HG02588 (cell line): Measurements from ENCODE around the gene KDM6B.

Experiments
- ATAC-seq: cut with Tn5 transposase; IDR thresholded peaks from one replicate; pipeline ENCODE4 v1.9.1; 2021; ENCODE audit warnings: mild to moderate bottlenecking, moderate library complexity; ENCODE audit not compliant: unreplicated experiment

Gene KDM6B

DNA sequence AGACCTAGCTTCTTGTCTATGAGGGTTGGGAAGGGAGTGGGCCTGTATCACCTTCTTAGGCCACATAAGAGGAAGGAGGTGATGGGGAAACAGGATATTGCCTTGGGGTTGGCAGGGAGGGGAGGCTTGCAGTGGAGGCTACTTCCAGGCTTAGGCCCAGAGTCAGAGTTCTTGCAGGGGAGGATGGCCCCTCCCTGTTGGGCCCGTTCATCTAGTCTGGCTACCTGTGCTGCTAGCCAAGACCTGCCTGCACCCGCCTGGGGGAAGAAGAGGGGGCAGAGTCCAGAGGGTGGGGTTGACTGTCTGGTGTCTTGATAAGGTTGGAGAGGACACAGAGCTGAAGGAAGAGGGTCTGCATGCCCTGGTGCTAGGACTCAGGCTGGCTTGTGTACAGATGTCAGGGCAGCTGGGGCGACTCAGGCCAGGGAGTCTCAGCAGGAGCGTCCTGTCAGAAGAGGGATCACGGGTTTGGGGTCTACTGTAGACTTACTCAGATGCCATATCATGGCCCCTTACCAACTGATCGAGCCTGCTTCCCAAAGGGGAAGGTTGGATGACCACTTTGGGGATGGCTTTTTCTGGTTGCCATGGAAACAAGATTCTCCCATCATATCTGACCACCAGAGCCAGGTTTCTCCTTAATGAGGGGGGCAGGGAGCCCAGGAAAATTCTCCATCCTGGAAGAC is 5.3 kb downstream of the KDM6B start:
- no peak for ATAC-seq

DNA sequence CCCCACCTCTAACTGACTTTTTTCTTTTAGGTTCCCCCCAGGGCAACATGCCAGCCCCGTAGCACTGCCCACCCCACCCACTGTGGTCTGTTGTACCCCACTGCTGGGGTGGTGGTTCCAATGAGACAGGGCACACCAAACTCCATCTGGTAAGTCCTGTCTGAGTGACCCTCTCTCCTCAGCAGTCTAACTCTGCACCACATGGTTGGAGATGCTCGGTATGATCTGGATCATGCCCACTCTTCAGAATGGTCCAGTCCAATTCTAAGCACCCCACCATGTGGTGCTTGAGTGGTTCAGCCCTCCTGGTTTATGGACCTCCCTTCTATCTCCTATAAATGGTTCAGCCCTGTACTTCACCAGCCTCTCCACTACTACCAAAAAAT is 5.9 kb downstream of the KDM6B start:
- no peak for ATAC-seq

DNA sequence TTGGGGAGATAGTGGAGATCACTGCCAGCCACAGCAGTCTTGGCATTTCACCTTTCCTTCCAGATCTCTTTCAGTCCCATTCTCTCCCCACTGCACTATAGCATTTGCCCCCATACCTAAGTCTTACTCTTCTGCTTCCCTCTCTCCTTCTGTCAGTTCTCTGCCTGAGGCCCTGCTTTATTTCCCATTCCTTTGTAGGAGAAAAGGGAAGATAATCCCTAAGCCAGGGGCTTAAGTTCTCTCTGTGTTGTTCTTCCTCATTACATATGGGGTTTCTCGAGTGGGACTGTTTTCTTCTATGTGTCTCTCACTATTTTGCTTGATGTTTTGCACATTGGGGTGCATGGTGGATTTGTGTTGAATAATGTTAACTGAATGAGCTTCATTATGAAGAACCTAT is 6.4 kb downstream of the KDM6B start:
- ATAC-seq, result no peak

DNA sequence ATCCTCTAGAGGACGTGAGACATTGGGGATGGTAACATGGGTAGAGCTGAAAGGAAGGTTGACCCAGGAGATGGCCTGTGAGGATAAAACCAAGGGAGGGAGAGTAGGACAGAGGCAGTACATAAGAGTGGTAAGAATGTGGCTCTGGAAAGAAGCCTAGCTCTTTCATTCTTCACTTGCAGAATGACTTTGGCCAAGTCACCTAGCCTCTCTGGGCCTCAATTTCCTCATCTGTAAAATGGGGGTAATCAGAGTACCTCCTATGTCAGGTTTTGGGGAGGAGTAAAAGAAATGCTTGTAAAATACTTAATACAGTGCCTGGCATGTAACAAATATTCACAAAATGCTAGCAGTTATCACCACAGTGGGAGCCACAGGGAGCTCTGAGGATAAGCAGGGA is 6.9 kb downstream of the KDM6B start:
- ATAC-seq, result no peak

DNA sequence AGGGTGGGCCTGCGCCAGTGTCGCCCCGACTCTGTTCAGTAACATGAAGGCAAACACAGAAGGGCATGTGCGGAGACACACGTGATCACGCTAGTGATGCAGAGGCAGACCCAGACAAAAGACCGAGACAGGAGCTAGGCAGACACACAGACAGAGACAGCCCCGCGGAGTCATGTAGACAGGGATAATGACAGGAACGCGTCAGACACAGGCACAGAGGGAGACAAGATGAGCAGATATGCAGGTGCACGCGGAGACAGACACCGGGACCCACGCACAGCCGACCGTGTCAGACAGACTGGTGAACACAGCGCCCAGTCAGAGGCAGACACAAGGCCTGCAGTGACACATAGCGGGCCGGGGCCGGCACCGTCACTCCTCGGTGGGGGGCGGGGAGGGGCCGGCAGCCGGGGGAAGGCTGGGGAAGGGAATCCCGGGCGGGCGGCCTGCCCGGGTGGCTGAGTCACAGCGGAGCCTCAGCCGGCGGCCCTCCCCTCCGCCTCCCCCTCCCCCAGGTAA is 7.4 kb downstream of the KDM6B start:
- peak; percentile 3 for ATAC-seq

DNA sequence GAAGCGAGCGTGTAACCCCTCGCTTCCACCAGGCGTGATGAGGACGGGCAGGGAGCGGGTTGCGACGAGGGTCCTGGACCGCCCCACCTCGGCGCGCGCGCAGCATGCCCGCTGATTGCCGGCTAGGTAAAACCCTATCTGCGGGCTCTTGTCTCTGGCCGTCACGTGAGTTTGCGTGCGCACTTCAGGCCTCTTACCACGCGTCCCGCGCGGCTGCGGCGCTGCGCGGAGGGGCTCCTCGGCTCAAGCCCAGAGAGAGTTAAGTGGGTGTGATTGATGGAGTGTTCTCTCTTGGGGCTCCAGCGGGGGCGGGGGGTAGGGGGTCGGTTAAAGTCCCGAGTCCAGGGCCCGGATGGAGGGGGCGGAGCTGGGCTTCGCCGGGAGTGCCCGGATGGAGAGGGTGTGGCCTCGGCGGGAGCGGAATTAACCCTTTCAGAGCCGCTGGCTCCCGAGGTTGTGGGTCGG is 7.9 kb downstream of the KDM6B start:
- ATAC-seq, result peak; percentile 16

DNA sequence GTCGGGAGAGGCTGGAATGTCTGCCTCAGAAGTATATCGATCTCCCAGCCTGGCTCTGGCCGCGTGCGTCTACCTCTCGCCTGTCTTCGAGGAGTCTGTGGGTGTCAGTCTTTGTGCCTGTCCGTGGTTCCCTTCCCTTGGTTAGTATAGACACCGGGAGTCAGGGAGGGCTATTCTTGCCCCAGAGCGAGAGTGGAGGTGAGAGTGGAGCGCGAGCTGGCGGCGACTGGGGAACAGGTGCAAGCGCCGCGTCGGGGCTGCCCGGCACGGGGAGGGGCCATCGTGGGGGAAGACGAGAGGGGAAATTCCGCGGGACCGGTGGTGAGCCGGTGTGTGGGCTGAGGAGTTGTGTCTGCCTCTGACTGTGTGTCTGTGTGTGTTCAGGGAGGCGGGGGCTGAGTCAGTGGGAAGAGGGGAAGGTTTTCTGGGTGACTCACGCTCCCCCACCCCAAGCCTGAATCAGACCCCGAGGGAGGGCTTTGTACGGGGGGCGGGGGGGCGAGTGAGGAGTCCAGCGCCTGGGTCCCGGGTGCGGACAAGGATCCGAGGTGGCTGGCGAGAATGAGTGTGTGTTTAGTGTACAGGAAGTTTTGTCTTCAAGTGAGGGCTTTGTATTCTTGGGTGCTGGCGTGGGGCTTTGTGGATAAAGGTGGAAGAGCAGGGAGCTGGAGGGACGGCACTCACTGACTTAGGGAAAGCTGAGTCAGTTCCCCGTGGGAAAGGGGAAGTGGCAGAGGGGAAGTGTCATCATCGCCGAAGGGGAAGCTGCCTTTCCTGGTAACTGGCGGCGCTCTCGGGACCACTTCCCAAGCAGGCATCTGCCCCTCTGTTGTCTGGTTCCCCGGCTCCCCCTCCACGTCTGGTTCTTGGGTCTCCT is 8.6 kb downstream of the KDM6B start:
- peak; percentile 31 for ATAC-seq

DNA sequence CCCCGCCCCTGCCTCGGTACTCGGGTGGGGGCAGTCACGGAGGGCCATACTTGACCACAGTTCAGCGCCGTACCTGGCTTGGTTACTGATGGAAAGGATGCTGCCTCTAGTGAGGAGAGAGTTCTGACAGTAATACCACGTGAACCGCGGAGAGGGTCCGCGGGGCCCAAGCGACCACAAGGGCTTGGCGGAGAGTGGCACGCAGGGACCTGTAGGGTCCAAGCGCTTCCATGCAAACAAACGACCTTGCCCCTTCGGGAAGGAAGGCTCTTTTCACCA is 9.2 kb downstream of the KDM6B start:
- peak; percentile 0 for ATAC-seq

DNA sequence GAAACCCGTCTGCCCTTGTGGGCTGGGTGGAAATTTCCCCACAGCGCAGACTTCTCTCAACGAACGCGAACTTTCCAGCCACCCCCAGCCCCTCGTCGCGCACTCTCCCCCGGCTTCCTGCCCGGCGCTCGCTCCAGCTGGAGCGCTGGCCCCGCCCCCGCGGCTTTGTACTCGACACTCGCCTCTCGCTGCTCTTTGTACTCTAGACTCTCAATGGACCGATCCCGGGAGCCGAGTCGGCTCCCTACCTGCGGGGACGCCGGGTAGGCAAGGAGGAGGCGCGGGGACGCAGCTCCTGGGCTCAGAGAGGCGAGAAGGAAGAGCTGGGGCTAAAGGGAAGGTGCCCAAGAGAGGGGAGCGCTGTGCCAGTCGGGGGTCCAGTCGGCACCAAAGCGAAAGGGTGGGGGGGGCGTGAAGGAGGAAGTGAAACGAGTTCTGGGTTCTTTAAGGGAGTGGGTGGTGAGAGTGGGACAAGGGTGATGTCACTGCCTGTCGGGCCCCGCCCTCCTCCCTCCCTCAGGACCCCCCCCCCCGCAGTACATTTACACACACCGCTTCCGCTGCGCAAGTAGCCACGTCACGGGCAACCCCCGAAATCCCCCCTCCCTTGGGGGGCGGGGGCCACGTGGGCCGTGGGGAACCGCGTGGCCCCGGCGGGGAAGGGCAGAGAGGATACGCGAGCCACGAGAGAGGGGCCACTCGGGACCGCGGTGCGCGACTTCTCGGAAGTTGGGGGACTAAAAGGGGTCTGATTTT is 9.7 kb downstream of the KDM6B start:
- ATAC-seq, result peak; percentile 26

DNA sequence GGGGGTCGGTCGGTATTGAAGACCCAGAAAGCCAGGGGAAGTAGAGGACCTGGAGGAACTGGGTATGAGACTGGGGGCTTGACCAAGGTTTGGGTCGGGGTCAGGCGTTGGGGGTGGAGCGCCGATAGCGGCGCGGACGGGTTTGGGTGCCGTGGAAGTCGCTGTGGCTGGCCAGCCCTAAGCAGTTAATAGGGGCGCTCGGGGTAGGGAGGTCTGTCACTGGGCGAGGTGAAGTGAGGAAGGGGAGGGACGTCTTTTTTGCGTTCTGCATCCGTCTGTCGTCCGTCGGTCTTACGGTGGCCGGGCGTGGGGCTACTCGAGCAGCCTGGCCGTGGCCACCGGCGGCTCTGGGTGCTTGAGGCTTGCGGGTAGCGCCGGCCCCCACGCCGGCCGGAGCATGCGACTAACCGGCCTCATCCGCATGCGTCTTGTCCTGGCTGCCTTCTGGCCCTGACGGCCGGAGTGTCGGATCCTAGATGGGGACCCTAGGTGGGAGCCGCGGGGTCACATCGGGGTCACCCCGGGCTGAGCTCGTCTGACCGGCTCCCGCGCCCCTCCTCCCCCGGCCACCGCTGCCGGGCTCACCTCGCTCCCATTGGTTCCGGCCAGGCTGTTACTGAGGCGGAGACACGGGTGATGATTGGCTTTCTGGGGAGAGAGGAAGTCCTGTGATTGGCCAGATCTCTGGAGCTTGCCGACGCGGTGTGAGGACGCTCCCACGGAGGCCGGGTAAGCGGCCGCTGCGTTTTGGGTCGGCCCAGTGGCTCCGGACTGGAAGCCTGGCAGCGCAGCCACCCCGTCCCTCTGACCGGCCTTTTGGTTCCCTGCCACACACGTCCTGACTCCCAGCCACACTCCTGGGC is 10.5 kb downstream of the KDM6B start:
- ATAC-seq, result peak; percentile 45

DNA sequence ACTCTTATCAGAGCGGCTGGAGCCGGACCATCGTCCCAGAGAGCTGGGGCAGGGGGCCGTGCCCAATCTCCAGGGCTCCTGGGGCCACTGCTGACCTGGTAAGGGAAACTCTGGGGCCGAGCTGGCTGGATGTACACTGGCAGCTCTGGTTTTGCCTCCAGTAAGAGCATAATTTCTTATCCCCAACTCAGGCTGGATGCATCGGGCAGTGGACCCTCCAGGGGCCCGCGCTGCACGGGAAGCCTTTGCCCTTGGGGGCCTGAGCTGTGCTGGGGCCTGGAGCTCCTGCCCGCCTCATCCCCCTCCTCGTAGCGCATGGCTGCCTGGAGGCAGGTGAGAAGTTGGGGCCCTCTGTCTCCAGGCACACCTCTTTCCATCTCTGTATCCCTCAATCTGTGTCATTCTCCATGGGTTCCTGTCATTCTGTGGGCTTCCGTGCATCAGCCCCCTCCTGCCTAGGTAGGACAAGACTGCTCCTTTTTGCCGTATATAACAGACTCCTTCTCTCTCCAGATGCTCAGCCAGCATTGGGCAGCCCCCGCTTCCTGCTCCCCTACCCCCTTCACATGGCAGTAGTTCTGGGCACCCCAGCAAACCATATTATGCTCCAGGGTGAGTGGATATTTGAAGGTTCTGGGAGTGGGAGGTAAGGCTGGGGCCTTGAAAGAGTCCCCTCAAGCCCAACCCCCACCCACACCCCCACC is 11.5 kb downstream of the KDM6B start:
- no peak for ATAC-seq

DNA sequence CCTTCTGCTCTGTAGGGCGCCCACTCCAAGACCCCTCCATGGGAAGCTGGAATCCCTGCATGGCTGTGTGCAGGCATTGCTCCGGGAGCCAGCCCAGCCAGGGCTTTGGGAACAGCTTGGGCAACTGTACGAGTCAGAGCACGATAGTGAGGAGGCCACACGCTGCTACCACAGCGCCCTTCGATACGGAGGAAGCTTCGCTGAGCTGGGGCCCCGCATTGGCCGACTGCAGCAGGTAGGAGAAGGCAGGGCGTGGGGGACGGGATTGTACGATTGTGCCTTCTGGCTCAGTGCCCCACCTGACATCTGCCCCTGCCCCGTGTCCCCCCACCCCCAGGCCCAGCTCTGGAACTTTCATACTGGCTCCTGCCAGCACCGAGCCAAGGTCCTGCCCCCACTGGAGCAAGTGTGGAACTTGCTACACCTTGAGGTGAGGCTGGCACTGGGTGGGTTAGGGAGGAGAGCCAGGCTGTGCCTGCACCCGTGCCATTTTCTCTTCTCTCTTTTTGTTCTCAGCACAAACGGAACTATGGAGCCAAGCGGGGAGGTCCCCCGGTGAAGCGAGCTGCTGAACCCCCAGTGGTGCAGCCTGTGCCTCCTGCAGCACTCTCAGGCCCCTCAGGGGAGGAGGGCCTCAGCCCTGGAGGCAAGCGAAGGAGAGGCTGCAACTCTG is 12.2 kb downstream of the KDM6B start:
- ATAC-seq, result no peak

DNA sequence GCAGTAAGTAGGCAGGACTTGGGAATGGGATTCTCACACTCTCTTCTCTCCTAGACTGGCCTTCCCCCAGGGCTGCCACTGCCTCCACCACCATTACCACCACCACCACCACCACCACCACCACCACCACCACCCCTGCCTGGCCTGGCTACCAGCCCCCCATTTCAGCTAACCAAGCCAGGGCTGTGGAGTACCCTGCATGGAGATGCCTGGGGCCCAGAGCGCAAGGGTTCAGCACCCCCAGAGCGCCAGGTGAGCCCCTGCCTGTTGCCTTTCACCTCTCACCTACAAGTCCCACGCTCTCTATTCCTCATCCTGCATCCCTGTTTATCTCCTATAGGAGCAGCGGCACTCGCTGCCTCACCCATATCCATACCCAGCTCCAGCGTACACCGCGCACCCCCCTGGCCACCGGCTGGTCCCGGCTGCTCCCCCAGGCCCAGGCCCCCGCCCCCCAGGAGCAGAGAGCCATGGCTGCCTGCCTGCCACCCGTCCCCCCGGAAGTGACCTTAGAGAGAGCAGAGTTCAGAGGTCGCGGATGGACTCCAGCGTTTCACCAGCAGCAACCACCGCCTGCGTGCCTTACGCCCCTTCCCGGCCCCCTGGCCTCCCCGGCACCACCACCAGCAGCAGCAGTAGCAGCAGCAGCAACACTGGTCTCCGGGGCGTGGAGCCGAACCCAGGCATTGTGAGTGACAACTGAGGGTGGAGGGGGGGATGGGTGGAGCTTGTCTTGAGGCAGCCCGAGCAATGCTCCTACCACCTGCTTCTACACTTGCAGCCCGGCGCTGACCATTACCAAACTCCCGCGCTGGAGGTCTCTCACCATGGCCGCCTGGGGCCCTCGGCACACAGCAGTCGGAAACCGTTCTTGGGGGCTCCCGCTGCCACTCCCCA is 13.0 kb downstream of the KDM6B start:
- ATAC-seq, result no peak

DNA sequence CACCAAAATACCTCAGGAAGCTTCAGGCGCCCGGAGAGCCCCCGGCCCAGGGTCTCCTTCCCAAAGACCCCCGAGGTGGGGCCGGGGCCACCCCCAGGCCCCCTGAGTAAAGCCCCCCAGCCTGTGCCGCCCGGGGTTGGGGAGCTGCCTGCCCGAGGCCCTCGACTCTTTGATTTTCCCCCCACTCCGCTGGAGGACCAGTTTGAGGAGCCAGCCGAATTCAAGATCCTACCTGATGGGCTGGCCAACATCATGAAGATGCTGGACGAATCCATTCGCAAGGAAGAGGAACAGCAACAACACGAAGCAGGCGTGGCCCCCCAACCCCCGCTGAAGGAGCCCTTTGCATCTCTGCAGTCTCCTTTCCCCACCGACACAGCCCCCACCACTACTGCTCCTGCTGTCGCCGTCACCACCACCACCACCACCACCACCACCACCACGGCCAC is 14.1 kb downstream of the KDM6B start:
- no peak for ATAC-seq

DNA sequence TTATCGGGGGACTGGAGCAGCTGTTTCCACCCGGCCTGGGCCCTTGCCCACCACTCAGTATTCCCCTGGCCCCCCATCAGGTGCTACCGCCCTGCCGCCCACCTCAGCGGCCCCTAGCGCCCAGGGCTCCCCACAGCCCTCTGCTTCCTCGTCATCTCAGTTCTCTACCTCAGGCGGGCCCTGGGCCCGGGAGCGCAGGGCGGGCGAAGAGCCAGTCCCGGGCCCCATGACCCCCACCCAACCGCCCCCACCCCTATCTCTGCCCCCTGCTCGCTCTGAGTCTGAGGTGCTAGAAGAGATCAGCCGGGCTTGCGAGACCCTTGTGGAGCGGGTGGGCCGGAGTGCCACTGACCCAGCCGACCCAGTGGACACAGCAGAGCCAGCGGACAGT is 14.7 kb downstream of the KDM6B start:
- no peak for ATAC-seq

DNA sequence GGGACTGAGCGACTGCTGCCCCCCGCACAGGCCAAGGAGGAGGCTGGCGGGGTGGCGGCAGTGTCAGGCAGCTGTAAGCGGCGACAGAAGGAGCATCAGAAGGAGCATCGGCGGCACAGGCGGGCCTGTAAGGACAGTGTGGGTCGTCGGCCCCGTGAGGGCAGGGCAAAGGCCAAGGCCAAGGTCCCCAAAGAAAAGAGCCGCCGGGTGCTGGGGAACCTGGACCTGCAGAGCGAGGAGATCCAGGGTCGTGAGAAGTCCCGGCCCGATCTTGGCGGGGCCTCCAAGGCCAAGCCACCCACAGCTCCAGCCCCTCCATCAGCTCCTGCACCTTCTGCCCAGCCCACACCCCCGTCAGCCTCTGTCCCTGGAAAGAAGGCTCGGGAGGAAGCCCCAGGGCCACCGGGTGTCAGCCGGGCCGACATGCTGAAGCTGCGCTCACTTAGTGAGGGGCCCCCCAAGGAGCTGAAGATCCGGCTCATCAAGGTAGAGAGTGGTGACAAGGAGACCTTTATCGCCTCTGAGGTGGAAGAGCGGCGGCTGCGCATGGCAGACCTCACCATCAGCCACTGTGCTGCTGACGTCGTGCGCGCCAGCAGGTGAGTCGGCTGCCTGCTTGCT is 15.2 kb downstream of the KDM6B start:
- ATAC-seq, result no peak

DNA sequence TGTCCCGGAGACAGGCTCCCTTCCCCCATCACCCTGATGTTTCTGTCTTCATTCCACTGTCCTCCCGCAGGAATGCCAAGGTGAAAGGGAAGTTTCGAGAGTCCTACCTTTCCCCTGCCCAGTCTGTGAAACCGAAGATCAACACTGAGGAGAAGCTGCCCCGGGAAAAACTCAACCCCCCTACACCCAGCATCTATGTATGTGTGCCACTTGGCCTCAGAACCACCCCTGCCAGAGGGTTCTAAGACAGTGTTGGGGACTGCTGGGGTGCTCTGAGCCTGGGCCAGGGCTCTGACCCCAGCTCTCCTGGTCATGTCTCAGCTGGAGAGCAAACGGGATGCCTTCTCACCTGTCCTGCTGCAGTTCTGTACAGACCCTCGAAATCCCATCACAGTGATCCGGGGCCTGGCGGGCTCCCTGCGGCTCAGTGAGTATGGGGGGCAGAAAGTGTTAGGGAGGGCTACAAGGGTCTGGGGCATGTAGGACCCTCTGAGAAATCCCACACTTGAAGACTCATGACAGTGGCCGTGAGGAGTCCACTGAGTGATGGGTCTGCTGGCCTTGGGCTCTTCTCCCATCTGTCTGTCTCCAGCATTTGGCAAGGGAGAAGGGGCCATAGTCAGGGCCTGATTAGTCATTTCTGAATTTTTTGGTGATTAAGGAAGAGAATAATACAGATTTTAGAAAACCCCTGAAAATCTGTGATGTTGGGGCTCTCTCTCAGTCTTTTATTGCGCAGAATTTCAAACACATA is 15.9 kb downstream of the KDM6B start:
- ATAC-seq, result no peak
